ENCODE results near the gene L3MBTL4.

DNA sequence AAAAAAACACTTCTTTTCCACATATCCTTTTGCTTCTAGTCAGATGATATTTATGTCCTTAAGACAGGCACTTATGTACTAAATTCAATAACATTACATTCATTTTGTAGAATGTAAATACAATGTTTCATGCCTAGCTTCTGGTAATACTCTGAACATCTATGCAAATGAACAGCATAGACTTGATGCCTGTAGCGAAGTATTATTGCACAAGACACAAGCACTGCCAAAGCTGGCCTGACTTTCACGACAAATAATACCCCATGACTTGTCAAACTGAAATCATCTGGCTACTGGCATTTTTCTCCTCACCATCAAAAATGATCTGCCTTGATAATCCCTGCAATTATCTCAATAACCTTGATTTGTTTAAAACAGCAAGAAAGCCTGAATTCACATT is 101.3 kb downstream of the L3MBTL4 start:
- TF ChIP-seq, protein P1, sequence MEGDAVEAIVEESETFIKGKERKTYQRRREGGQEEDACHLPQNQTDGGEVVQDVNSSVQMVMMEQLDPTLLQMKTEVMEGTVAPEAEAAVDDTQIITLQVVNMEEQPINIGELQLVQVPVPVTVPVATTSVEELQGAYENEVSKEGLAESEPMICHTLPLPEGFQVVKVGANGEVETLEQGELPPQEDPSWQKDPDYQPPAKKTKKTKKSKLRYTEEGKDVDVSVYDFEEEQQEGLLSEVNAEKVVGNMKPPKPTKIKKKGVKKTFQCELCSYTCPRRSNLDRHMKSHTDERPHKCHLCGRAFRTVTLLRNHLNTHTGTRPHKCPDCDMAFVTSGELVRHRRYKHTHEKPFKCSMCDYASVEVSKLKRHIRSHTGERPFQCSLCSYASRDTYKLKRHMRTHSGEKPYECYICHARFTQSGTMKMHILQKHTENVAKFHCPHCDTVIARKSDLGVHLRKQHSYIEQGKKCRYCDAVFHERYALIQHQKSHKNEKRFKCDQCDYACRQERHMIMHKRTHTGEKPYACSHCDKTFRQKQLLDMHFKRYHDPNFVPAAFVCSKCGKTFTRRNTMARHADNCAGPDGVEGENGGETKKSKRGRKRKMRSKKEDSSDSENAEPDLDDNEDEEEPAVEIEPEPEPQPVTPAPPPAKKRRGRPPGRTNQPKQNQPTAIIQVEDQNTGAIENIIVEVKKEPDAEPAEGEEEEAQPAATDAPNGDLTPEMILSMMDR (IDR thresholded peaks at IDR 0.05 in 2 of 3, conservative IDR thresholded peaks at IDR 0.05 in 1 of 3; ENCODE audit: control insufficient read depth in 2 of 3, extremely low read depth in 1 of 3, insufficient read depth in 1 of 3, low read depth in 3 of 3, low read length in 3 of 3) = no peak
- TF ChIP-seq, protein P2, sequence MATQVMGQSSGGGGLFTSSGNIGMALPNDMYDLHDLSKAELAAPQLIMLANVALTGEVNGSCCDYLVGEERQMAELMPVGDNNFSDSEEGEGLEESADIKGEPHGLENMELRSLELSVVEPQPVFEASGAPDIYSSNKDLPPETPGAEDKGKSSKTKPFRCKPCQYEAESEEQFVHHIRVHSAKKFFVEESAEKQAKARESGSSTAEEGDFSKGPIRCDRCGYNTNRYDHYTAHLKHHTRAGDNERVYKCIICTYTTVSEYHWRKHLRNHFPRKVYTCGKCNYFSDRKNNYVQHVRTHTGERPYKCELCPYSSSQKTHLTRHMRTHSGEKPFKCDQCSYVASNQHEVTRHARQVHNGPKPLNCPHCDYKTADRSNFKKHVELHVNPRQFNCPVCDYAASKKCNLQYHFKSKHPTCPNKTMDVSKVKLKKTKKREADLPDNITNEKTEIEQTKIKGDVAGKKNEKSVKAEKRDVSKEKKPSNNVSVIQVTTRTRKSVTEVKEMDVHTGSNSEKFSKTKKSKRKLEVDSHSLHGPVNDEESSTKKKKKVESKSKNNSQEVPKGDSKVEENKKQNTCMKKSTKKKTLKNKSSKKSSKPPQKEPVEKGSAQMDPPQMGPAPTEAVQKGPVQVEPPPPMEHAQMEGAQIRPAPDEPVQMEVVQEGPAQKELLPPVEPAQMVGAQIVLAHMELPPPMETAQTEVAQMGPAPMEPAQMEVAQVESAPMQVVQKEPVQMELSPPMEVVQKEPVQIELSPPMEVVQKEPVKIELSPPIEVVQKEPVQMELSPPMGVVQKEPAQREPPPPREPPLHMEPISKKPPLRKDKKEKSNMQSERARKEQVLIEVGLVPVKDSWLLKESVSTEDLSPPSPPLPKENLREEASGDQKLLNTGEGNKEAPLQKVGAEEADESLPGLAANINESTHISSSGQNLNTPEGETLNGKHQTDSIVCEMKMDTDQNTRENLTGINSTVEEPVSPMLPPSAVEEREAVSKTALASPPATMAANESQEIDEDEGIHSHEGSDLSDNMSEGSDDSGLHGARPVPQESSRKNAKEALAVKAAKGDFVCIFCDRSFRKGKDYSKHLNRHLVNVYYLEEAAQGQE (IDR thresholded peaks at IDR 0.05; ENCODE audit: low read depth, low read length) = no peak
- TF ChIP-seq SUZ12 (IDR thresholded peaks at IDR 0.05; ENCODE audit: unreplicated experiment) (no peak), RAD21 (IDR thresholded peaks at IDR 0.05; ENCODE audit: insufficient read depth, low read depth, low read length) (no peak), SIN3A (IDR thresholded peaks at IDR 0.05; ENCODE audit: low read depth, low read length) (no peak), EZH2 (IDR thresholded peaks at IDR 0.05; ENCODE audit: borderline replicate concordance, control insufficient read depth, low read depth, low read length) (no peak), GABPA (IDR thresholded peaks at IDR 0.05; ENCODE audit: low read depth) (no peak), NFIC (IDR thresholded peaks at IDR 0.05; ENCODE audit: low read depth, low read length) (no peak), ATF7 (IDR thresholded peaks at IDR 0.05; ENCODE audit: low read depth) (no peak)
- TF ChIP-seq, protein P3, sequence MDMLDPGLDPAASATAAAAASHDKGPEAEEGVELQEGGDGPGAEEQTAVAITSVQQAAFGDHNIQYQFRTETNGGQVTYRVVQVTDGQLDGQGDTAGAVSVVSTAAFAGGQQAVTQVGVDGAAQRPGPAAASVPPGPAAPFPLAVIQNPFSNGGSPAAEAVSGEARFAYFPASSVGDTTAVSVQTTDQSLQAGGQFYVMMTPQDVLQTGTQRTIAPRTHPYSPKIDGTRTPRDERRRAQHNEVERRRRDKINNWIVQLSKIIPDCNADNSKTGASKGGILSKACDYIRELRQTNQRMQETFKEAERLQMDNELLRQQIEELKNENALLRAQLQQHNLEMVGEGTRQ (IDR thresholded peaks at IDR 0.05; ENCODE audit: borderline replicate concordance, low read depth, low read length) = no peak
